ENCODE measurements around the gene OSGEP.
A peak's percentile ranks its signal among the peaks of the same experiment; 100 is the strongest.
"Not testable (repeated sequence)": the region's sequence is repeated elsewhere in the genome, so short reads cannot be mapped to it uniquely, and the experiment has no call there.

OSGEP gene

GRCh38 chr14:20470603-20470901, 15.9 kb upstream of the OSGEP start:
- FAIRE-seq: no peak
- DNase-seq (ENCODE audit: insufficient read length, low spot score): no peak

- DNase-seq (ENCODE audit: insufficient read length, low spot score): peak; percentile 30
- peak; percentile 54 for FAIRE-seq
Observed at GRCh38 chr14:20469890-20470602, 15.4 kb upstream of the OSGEP start.

- FAIRE-seq (peak; percentile 94), DNase-seq (ENCODE audit: insufficient read length, low spot score) (peak; percentile 82)
Observed at GRCh38 chr14:20469242-20469889, 14.8 kb upstream of the OSGEP start, which contains the start of gene PNP. Gene PNP, plus strand, starts transcription at chr14:20469406. Its CDS starts 119 bp downstream, at chr14:20469525.

DNA sequence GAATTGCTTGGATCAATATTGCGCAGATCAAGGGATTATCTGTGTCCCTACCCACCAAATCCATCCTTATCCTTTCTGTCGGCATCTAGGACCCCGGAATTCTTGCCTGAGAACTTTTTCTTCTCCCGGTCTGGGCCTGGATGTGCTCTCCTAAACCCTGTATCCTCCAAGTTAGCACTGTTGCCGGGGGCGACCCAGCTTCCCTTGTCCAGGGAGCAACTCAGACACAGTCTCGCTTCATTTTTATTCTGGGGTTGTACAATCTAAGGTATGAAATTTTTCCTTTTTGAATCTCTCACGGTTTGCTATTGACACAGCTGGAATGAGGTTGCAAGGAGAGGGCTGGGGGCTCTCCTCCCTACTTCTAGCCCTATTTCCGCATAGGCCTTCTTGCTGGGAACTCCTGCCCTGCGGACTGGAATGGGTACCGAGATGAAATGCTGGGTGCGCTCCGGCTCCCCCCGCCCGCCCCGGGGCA, 14.2 kb upstream of the OSGEP start:
- no peak for FAIRE-seq
- DNase-seq (ENCODE audit: insufficient read length, low spot score): no peak

- FAIRE-seq (peak; percentile 99), DNase-seq (ENCODE audit: insufficient read length, low spot score) (peak; percentile 67)
Observed at GRCh38 chr14:20461225-20462141, 6.9 kb upstream of the OSGEP start, which contains the start of gene PIP4P1. Gene PIP4P1, minus strand, starts transcription at chr14:20461434. Its CDS starts 109 bp downstream, at chr14:20461325.

GRCh38 chr14:20460458-20461224, 6.0 kb upstream of the OSGEP start:
- FAIRE-seq (no peak), DNase-seq (ENCODE audit: insufficient read length, low spot score) (no peak)

DNA sequence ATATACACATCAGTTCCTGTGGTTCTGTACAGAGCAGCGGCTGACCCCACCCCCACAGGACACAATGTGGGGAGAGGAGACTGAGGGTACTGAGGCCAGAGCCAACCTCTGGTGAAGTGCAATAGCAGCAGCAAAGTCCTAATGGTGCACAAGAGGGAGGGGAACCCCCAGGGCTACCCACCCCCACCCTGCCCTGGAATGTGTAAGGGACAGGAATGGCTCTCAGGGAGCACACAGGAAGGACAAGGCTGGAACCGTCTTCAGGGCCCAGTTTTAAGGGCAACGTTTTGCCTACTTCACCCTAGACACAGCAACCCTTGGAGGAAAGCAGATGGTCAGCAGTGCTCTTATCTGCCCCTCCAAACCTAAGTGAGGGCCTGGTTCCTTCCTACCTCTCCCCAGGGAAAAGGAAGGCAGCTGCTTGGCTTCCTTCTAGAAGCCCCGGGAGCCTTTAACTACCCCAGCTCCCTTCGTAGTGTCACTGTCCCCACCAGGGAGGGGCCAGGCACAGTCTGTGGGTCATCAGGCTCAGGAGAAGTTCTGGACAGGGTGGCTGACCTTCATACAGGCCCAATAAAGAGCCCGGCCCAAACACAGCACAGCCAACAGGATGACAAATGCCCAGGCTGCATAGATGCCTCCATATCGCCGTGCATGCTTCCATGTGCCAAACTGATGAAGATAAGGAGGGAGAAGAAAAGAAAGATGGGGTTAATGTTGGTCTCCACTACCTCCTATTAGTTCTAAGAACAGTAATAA, 3.6 kb upstream of the OSGEP start:
- FAIRE-seq (no peak), DNase-seq (ENCODE audit: insufficient read length, low spot score) (no peak)

- DNase-seq (ENCODE audit: insufficient read length, low spot score): no peak
- no peak for FAIRE-seq
Observed at GRCh38 chr14:20456971-20457370, 2.4 kb upstream of the OSGEP start.

GRCh38 chr14:20455355-20456300, 1.0 kb upstream of the OSGEP start:
- DNase-seq (ENCODE audit: insufficient read length, low spot score): no peak
- no peak for FAIRE-seq

- DNase-seq (ENCODE audit: insufficient read length, low spot score); FAIRE-seq: not testable (repeated sequence)
Observed at GRCh38 chr14:20452831-20453230, 1.8 kb downstream of the OSGEP start.

GRCh38 chr14:20446889-20447288, 7.7 kb downstream of the OSGEP start:
- DNase-seq (ENCODE audit: insufficient read length, low spot score): no peak
- no peak for FAIRE-seq

DNA sequence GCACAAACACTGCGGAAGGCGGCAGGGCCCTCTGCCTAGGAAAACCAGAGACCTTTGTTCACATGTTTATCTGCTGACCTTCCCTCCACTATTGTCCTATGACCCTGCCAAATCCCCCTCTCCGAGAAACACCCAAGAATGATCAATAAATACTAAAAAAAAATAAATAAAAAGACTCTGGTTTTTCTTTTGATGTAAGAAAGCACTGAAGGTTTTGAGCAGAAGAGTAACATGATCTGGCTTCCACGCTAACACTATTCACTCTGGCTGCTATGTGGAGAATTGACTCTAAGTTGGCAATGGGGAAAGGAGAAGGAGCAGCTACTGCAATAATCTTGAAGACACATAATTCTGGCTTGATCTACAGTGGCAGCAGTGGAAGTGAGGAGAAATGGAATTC, 11.0 kb downstream of the OSGEP start:
- DNase-seq (ENCODE audit: insufficient read length, low spot score); FAIRE-seq: not testable (repeated sequence)

- DNase-seq (ENCODE audit: insufficient read length, low spot score) (no peak), FAIRE-seq (no peak)
Observed at GRCh38 chr14:20441461-20441860, 13.2 kb downstream of the OSGEP start.

DNA sequence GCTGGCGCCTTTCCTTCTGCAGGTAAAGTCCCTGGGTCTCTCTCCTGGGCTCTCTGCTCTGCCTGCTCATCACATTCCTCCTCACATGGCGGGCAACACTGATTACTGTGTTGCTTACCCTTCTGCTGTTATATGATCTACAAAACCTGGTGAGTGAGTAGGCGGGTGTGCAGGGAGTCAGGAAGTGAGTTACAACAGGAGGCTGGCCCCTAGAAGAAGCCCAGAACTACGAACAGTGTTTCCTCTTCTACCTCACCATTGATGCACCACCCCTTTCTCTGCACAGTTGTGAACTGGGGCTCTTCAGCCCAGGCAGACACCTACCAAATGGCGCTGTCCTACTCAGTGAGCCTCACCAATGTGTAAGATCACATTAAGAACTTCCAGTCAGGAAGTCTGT, 13.7 kb downstream of the OSGEP start:
- DNase-seq (ENCODE audit: insufficient read length, low spot score) (no peak), FAIRE-seq (no peak)

DNA sequence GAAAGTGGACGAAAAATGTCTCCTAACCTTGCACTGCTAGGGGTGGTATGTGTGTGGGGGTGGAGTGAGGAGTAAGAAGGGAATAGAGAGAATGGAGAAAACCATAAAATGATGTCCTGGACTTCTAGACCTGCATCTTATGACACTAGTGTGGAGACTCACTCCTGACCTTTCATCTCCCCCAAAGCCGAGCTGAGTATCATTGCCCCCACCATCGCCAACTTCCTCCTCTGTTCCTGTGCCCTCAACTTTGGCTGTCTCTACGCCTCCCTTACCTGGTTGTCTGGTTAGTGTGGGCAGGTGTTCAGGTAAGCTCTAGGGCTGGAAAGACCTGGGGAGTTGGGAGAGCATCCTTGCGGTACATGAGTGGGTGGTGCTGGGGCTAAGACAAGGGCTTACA, 14.1 kb downstream of the OSGEP start:
- DNase-seq (ENCODE audit: insufficient read length, low spot score): no peak
- no peak for FAIRE-seq

DNA sequence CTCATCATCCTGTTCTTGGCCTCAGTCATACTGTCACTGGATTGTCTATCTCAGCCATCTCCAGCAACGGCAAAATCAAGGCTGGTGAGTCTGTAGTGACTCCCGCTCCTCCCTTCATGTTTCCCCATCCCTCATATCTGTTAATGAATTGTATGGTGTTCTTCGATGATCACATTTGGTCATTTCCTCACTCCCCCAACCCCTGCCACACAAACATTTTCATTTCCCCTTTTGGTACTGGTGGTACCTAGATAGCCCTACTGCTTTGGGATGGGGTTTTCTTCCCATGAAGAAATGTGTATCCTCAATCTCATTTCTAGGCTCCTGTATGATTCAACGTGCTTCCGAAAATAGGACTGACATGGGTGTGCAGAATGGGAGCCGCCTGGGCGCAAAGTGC, 15.9 kb downstream of the OSGEP start:
- DNase-seq (ENCODE audit: insufficient read length, low spot score) (no peak), FAIRE-seq (peak; percentile 14)

DNA sequence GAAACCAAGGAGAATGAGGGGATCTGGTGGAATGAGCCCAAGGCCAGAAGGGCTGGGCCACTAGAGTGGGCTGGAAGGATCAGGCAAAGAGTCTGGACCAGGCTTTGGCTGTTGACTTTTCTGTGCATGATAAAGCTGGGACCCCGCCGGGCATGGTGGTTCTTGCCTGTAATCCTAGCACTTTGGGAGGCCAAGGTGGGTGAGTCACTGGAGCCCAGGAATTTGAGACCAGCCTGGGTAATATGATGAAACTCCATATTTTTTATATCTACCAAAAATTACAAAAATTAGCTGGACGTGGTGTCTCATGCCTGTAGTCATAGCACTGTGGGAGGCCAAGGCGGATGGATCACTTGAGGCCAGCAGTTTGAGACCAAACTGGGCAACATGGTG, 18.3 kb downstream of the OSGEP start:
- FAIRE-seq (no peak), DNase-seq (ENCODE audit: insufficient read length, low spot score) (no peak)

GRCh38 chr14:20435582-20436362, 18.8 kb downstream of the OSGEP start, which contains the start of gene KLHL33:
Gene KLHL33, minus strand, starts transcription at chr14:20436166. Its CDS starts 355 bp downstream, at chr14:20435811.
- DNase-seq (ENCODE audit: insufficient read length, low spot score) (no peak), FAIRE-seq (no peak)
